ENCODE measurements around the gene HSD17B4. TPM values are rescaled to one million over a fixed set of nuclear protein-coding genes. Genes with fewer than 3 reads are reported as not detected.
"Not testable (repeated sequence)": the region's sequence is repeated elsewhere in the genome, so short reads cannot be mapped to it uniquely, and the experiment has no call there.

Gene HSD17B4
- total RNA-seq, 2 experiments from 2014 or later: 85.6 to 96.3 TPM

DNA sequence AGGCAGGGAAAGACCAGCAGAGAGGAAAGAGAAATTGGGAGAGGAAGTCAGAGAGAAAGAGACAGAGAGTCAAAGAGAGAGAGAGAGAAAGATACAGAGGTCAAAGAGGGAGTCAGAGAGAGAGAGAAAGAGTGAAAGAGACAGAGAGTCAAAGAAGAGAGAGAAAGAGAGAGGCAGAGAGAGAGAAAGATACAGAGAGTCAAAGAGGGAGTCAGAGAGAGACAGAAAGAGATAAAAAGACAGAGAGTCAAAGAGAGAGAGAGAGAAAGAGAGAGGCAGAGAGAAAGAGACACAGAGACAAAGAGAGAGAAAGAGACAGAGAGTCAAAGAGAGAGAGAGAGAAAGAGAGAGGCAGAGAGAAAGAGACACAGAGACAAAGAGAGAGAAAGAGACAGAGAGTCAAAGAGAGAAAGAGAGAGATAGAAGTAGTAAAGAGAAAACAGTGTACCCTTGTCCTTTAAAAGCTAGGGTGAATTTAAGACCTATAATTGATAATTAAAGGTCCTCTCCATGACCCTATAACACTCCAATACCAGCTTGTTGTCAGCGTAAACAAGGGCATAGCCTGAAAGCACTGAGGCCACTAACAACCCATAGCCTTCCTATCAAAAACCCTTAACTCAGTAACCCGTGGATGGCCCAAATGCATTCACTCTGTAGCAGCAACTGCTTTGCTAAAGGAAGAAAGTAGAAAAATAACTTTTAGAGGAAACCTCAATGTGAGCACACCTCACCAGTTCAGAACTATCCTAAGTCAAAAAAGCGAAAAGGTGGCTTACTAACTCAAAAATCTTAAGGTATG, 14.3 kb upstream of the HSD17B4 start:
- not testable (repeated sequence) for H3K4me1 Mint-ChIP-seq (ENCODE audit: low read depth); DNase-seq; H3K9me3 Mint-ChIP-seq; H3K27me3 Mint-ChIP-seq (ENCODE audit: low read depth); H3K4me3 Mint-ChIP-seq; H3K36me3 Mint-ChIP-seq (ENCODE audit: low read depth); H3K27ac Mint-ChIP-seq
- intact Hi-C loops (cut with micrococcal nuclease): loop anchor here (10.0 kb wide), 1 partner anchor 1983 kb away; no protein-coding TSS in a partner anchor
- CTCF ChIA-PET: interaction anchor here (0.6 to 0.7 kb wide), 2 partner anchors 16 to 114 kb away, joined by 3 read pairs; no protein-coding TSS in a partner anchor

GRCh38 chr5:119438587-119438917, 13.7 kb upstream of the HSD17B4 start:
- not testable (repeated sequence) for H3K36me3 Mint-ChIP-seq (ENCODE audit: low read depth); H3K27ac Mint-ChIP-seq; H3K27me3 Mint-ChIP-seq (ENCODE audit: low read depth); H3K4me1 Mint-ChIP-seq (ENCODE audit: low read depth); H3K9me3 Mint-ChIP-seq; DNase-seq
- intact Hi-C loops (cut with micrococcal nuclease): loop anchor here (10.0 kb wide), 1 partner anchor 1984 kb away; no protein-coding TSS in a partner anchor
- peak overlapping the region; percentile 75 for H3K4me3 Mint-ChIP-seq
- CTCF ChIA-PET: interaction anchor here (0.7 to 1.8 kb wide), 3 partner anchors 16 to 450 kb away, joined by 3 to 4 read pairs (median 3); partner anchors contain the start of gene DTWD2

GRCh38 chr5:119439140-119439631, 13.1 kb upstream of the HSD17B4 start:
- H3K27ac Mint-ChIP-seq: peak overlapping the region; percentile 56

GRCh38 chr5:119439632-119440031, 12.7 kb upstream of the HSD17B4 start:
- not testable (repeated sequence) for H3K4me1 Mint-ChIP-seq (ENCODE audit: low read depth); H3K27ac Mint-ChIP-seq; DNase-seq; H3K27me3 Mint-ChIP-seq (ENCODE audit: low read depth); H3K9me3 Mint-ChIP-seq; H3K36me3 Mint-ChIP-seq (ENCODE audit: low read depth)
- intact Hi-C loops (cut with micrococcal nuclease): loop anchor here (10.0 kb wide), 1 partner anchor 1985 kb away; no protein-coding TSS in a partner anchor
- CTCF ChIA-PET: interaction anchor here (0.6 to 1.8 kb wide), 5 partner anchors 10 to 451 kb away, joined by 3 to 5 read pairs (median 3); partner anchors contain the start of gene DTWD2
- H3K4me3 Mint-ChIP-seq: peak overlapping the region; percentile 75

More at GRCh38 chr5:119439140-119439631, 13.1 kb upstream of the HSD17B4 start:
- CTCF ChIA-PET: interaction anchor here (0.6 to 1.8 kb wide), 5 partner anchors 10 to 451 kb away, joined by 3 to 5 read pairs (median 3); partner anchors contain the start of gene DTWD2
- H3K36me3 Mint-ChIP-seq (ENCODE audit: low read depth): no peaks in the 10 kb centered on the region
- peaks cover 7% of the 10 kb centered on the region for H3K27me3 Mint-ChIP-seq (ENCODE audit: low read depth)
- intact Hi-C loops (cut with micrococcal nuclease): loop anchor here (10.0 kb wide), 1 partner anchor 1984 kb away; no protein-coding TSS in a partner anchor
- peak overlapping the region; percentile 75 for H3K4me3 Mint-ChIP-seq
- H3K4me1 Mint-ChIP-seq (ENCODE audit: low read depth): peaks cover 6% of the 10 kb centered on the region
- H3K9me3 Mint-ChIP-seq: peaks cover 5% of the 10 kb centered on the region
- DNase-seq: peak; percentile 17

DNA sequence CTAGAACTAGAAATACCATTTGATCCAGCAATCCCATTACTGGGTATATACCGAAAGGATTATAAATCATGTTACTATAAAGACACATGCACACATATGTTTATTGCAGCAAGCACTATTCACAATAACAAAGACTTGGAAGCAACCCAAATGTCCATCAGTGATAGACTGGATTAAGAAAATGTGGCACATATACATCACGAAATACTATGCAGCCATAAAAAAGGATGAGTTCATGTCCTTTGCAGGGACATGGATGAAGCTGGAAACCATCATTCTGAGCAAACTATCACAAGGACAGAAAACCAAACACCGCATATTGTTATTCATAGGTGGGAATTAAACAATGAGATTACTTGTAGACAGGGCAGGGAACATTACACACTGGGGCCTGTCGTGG, 7.7 kb upstream of the HSD17B4 start:
- CTCF ChIA-PET; intact Hi-C loops (cut with micrococcal nuclease); H3K36me3 Mint-ChIP-seq (ENCODE audit: low read depth); H3K9me3 Mint-ChIP-seq; H3K4me3 Mint-ChIP-seq; H3K4me1 Mint-ChIP-seq (ENCODE audit: low read depth); H3K27ac Mint-ChIP-seq; DNase-seq; H3K27me3 Mint-ChIP-seq (ENCODE audit: low read depth): not testable (repeated sequence)

GRCh38 chr5:119445544-119445943, 6.8 kb upstream of the HSD17B4 start:
- CTCF ChIA-PET: no interaction called here
- Mint-ChIP-seq H3K27ac (no peak overlapping the region), H3K4me3 (no peak overlapping the region), H3K27me3 (ENCODE audit: low read depth) (no peaks in the 10 kb centered on the region), H3K36me3 (ENCODE audit: low read depth) (no peaks in the 10 kb centered on the region), H3K4me1 (ENCODE audit: low read depth) (no peaks in the 10 kb centered on the region), H3K9me3 (peaks cover 9% of the 10 kb centered on the region)
- no peak for DNase-seq
- intact Hi-C loops (cut with micrococcal nuclease): no loop called here

DNA sequence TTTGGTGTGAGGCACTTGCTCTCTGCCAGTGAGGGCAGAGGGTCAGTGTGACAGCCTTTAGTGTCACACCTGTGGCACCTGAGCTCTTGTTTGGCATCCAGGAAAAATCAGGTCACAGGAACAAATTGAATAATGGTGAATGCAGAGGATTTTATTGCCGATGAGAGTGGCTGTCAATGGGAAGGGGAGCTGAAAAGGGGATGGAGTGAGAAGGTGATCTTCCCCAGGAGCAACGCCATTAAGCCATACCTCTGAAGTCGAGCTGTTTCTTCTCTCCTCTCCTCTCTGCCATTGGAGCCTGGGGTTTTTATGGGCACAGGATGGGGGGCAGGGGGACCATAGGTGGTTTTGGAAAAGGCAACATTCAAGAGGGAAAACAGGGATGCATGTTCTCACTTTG, 2.4 kb upstream of the HSD17B4 start:
- Mint-ChIP-seq H3K9me3 (peaks cover 3% of the 10 kb centered on the region), H3K4me1 (ENCODE audit: low read depth) (peaks cover 18% of the 10 kb centered on the region), H3K4me3 (no peak overlapping the region), H3K36me3 (ENCODE audit: low read depth) (no peaks in the 10 kb centered on the region), H3K27me3 (ENCODE audit: low read depth) (no peaks in the 10 kb centered on the region), H3K27ac (no peak overlapping the region)
- no peak for DNase-seq
- intact Hi-C loops (cut with micrococcal nuclease): no loop called here
- CTCF ChIA-PET: interaction anchor here (1.5 kb wide), 1 partner anchor 15 kb away, joined by 7 read pairs; no protein-coding TSS in a partner anchor

DNA sequence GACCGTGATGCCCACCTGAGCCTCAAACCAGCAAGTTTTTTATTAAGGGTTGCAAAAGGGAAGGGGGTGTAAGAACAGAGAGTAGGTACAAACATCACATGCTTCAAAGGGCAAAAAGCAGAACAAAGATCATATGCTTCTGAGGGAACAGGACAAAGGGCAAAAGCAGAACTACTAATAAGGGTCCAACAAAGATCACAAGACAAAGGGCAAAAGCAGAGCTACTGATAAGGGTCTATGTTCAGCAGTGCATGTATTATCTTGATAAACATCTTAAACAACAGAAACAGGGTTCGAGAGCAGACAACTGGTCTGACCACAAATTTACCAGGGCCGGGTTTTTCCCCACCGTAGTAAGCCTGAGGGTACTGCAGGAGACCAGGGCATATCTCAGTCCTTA, 1.7 kb upstream of the HSD17B4 start:
- CTCF ChIA-PET; H3K9me3 Mint-ChIP-seq; H3K36me3 Mint-ChIP-seq (ENCODE audit: low read depth); DNase-seq; H3K27ac Mint-ChIP-seq; intact Hi-C loops (cut with micrococcal nuclease); H3K4me3 Mint-ChIP-seq; H3K27me3 Mint-ChIP-seq (ENCODE audit: low read depth): not testable (repeated sequence)
- peaks cover 18% of the 10 kb centered on the region for H3K4me1 Mint-ChIP-seq (ENCODE audit: low read depth)

DNA sequence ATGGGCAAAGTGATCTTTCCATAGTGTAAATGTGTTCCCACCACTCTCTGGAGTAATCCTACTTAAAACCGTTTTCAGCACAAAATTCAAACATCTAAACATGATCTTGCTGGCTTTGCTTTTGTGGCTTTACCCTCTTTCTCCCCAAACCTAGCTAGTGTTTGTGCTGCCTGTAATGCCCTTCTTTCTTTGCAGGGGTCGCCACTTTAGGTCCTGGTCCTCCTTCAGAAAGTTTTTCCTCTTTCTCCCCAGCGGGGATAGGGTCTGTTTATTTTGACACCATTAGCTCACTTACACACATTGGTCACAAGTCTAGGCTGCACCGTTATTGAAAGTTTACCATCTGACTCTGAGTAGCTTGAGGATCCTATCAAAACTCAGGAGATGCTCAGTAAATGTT, 736 bp upstream of the HSD17B4 start:
- H3K36me3 Mint-ChIP-seq (ENCODE audit: low read depth): no peaks in the 10 kb centered on the region
- H3K27me3 Mint-ChIP-seq (ENCODE audit: low read depth): no peaks in the 10 kb centered on the region
- no peak overlapping the region for H3K27ac Mint-ChIP-seq
- H3K4me3 Mint-ChIP-seq: peak overlapping the region; percentile 88
- CTCF ChIA-PET: interaction anchor here (1.0 to 1.2 kb wide), 3 partner anchors 17 to 46 kb away, joined by 3 to 4 read pairs (median 3); no protein-coding TSS in a partner anchor
- H3K4me1 Mint-ChIP-seq (ENCODE audit: low read depth): peaks cover 18% of the 10 kb centered on the region
- intact Hi-C loops (cut with micrococcal nuclease): no loop called here
- DNase-seq: no peak
- peaks cover 3% of the 10 kb centered on the region for H3K9me3 Mint-ChIP-seq

- intact Hi-C loops (cut with micrococcal nuclease): loop anchor here (1.0 to 2.0 kb wide), 4 partner anchors 39 to 464 kb away; partner anchors contain the start of gene DTWD2
- CTCF ChIA-PET: interaction anchor here (0.7 to 1.2 kb wide), 4 partner anchors 17 to 464 kb away, joined by 3 to 5 read pairs (median 4); partner anchors contain the start of gene DTWD2
- no peaks in the 10 kb centered on the region for H3K27me3 Mint-ChIP-seq (ENCODE audit: low read depth)
- H3K36me3 Mint-ChIP-seq (ENCODE audit: low read depth): peaks cover 3% of the 10 kb centered on the region
- H3K27ac Mint-ChIP-seq: peak overlapping the region; percentile 80
- H3K9me3 Mint-ChIP-seq: peaks cover 3% of the 10 kb centered on the region
- DNase-seq: no peak
- H3K4me3 Mint-ChIP-seq: peak overlapping the region; percentile 88
- H3K4me1 Mint-ChIP-seq (ENCODE audit: low read depth): peaks cover 18% of the 10 kb centered on the region
Observed at GRCh38 chr5:119452060-119452372, 281 bp upstream of the HSD17B4 start.

DNA sequence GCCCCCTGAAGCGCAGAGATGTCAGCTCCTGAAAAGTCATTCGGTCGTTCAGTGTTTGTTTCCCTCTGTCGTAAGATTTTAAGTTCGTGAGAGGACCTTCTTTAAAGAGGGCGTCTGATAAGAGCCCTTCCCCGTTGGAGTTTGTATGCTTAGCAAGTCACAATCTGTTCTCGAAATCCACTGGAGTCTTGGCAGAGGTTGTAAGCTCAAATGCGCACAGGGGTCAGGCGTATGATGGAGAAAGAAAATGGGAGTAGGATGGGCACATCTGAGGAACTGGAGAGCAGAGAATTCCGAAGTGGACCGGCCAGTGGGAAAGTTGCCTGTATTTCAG, 710 bp downstream of the HSD17B4 start:
- CTCF ChIA-PET: interaction anchor here (0.6 to 2.1 kb wide), 2 partner anchors 465 to 555 kb away, joined by 3 to 9 read pairs; partner anchors contain the start of gene DTWD2
- H3K27ac Mint-ChIP-seq: peak overlapping the region; percentile 73
- H3K4me3 Mint-ChIP-seq: peak overlapping the region; percentile 88
- H3K9me3 Mint-ChIP-seq: peaks cover 3% of the 10 kb centered on the region
- peaks cover 19% of the 10 kb centered on the region for H3K4me1 Mint-ChIP-seq (ENCODE audit: low read depth)
- peaks cover 6% of the 10 kb centered on the region for H3K36me3 Mint-ChIP-seq (ENCODE audit: low read depth)
- no peak for DNase-seq
- intact Hi-C loops (cut with micrococcal nuclease): loop anchor here (2.0 kb wide), 1 partner anchor 40 kb away; no protein-coding TSS in a partner anchor
- no peaks in the 10 kb centered on the region for H3K27me3 Mint-ChIP-seq (ENCODE audit: low read depth)

DNA sequence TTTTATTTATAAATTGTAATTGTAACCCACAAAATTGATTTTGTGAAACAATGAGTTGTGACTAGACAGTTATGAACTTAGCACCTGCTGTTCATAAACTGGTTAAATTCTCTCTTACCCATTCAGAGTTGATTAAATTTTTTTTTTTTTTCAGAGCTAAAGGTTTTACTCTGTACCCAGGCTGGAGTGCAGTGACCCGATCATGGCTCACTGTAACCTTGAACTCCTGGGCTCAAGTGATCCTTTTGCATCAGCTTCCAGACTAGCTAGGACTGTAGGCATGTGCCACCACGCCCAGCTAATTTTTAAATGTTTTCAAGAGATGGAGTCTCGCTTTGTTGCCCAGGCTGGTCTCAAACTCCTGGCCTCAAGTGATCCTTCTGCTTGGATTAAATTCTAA, 1.9 kb downstream of the HSD17B4 start:
- Mint-ChIP-seq H3K27me3 (ENCODE audit: low read depth) (no peaks in the 10 kb centered on the region), H3K9me3 (peaks cover 3% of the 10 kb centered on the region), H3K36me3 (ENCODE audit: low read depth) (peaks cover 9% of the 10 kb centered on the region), H3K4me1 (ENCODE audit: low read depth) (peaks cover 23% of the 10 kb centered on the region), H3K4me3 (no peak overlapping the region), H3K27ac (no peak overlapping the region)
- CTCF ChIA-PET: interaction anchor here (0.6 to 2.1 kb wide), 3 partner anchors 16 to 466 kb away, joined by 3 to 9 read pairs (median 3); partner anchors contain the start of gene DTWD2
- intact Hi-C loops (cut with micrococcal nuclease): no loop called here
- DNase-seq: no peak
